IPS-15b (cell line): Measurements from ENCODE around the gene MIER3.
"Not testable (repeated sequence)": the region's sequence is repeated elsewhere in the genome, so short reads cannot be mapped to it uniquely, and the experiment has no call there.

Experiments
- H3K27me3 ChIP-seq: one replicate; pipeline ENCODE4 v1.6.1; 2013; ENCODE audit warnings: low read length; ENCODE audit not compliant: control insufficient read depth, insufficient read depth
- H3K36me3 ChIP-seq: one replicate; pipeline ENCODE4 v1.6.1; 2013; ENCODE audit warnings: low read length; ENCODE audit not compliant: control insufficient read depth, insufficient read depth
- H3K4me1 ChIP-seq: one replicate; pipeline ENCODE4 v1.6.1; 2013; ENCODE audit warnings: mild to moderate bottlenecking, low read length; ENCODE audit not compliant: control insufficient read depth, insufficient read depth
- H3K4me3 ChIP-seq: one replicate; pipeline ENCODE4 v1.5.1; 2013; ENCODE audit warnings: low read depth, low read length
- H3K9ac ChIP-seq: one replicate; pipeline ENCODE4 v1.6.1; 2013; ENCODE audit warnings: low read depth, mild to moderate bottlenecking, low read length
- H3K9me3 ChIP-seq: one replicate; pipeline ENCODE4 v1.6.1; 2013; ENCODE audit warnings: mild to moderate bottlenecking, low read length; ENCODE audit not compliant: control insufficient read depth, insufficient read depth

The MIER3 gene

GRCh38 chr5:56979968-56980367 is 28.0 kb upstream of the MIER3 start:
- no peak overlapping the region for H3K9ac ChIP-seq
- no peaks in the 10 kb centered on the region for H3K36me3 ChIP-seq
- H3K4me1 ChIP-seq, result no peaks in the 10 kb centered on the region
- H3K9me3 ChIP-seq, result no peaks in the 10 kb centered on the region
- H3K27me3 ChIP-seq, result no peaks in the 10 kb centered on the region
- no peak overlapping the region for H3K4me3 ChIP-seq

GRCh38 chr5:56979526-56979925 is 27.6 kb upstream of the MIER3 start:
- H3K36me3 ChIP-seq, H3K4me3 ChIP-seq, H3K9ac ChIP-seq, H3K9me3 ChIP-seq, H3K4me1 ChIP-seq, H3K27me3 ChIP-seq: not testable (repeated sequence)

GRCh38 chr5:56977822-56978221 is 25.9 kb upstream of the MIER3 start:
- no peaks in the 10 kb centered on the region for H3K4me1 ChIP-seq

GRCh38 chr5:56977021-56977420 is 25.1 kb upstream of the MIER3 start:
- H3K9ac ChIP-seq, result no peak overlapping the region

More at GRCh38 chr5:56977822-56978221, 25.9 kb upstream of the MIER3 start:
- Histone ChIP-seq H3K9me3 (no peaks in the 10 kb centered on the region), H3K4me3 (no peak overlapping the region), H3K27me3 (no peaks in the 10 kb centered on the region), H3K9ac (no peak overlapping the region), H3K36me3 (no peaks in the 10 kb centered on the region)

GRCh38 chr5:56974241-56974640 is 22.3 kb upstream of the MIER3 start:
- no peaks in the 10 kb centered on the region for H3K36me3 ChIP-seq
- H3K9ac ChIP-seq, result no peak overlapping the region
- H3K9me3 ChIP-seq, result no peaks in the 10 kb centered on the region
- H3K4me3 ChIP-seq, result no peak overlapping the region
- H3K27me3 ChIP-seq, result no peaks in the 10 kb centered on the region
- H3K4me1 ChIP-seq, result no peaks in the 10 kb centered on the region

More at GRCh38 chr5:56977021-56977420, 25.1 kb upstream of the MIER3 start:
- Histone ChIP-seq H3K9me3 (no peaks in the 10 kb centered on the region), H3K4me3 (no peak overlapping the region), H3K27me3 (no peaks in the 10 kb centered on the region), H3K4me1 (no peaks in the 10 kb centered on the region), H3K36me3 (no peaks in the 10 kb centered on the region)

- H3K4me3 ChIP-seq, result no peak overlapping the region
- H3K9me3 ChIP-seq, result no peaks in the 10 kb centered on the region
- H3K27me3 ChIP-seq, result no peaks in the 10 kb centered on the region
- no peaks in the 10 kb centered on the region for H3K4me1 ChIP-seq
- H3K36me3 ChIP-seq, result no peaks in the 10 kb centered on the region
- no peak overlapping the region for H3K9ac ChIP-seq
These were observed 21.6 kb upstream of the MIER3 start for GRCh38 chr5:56973473-56973872.

- Histone ChIP-seq H3K27me3 (no peaks in the 10 kb centered on the region), H3K4me3 (no peak overlapping the region), H3K9ac (no peak overlapping the region), H3K4me1 (no peaks in the 10 kb centered on the region), H3K36me3 (no peaks in the 10 kb centered on the region), H3K9me3 (no peaks in the 10 kb centered on the region)
These were observed 19.4 kb upstream of the MIER3 start for GRCh38 chr5:56971275-56971674.

GRCh38 chr5:56964173-56964572 is 12.2 kb upstream of the MIER3 start:
- H3K4me1 ChIP-seq, result no peaks in the 10 kb centered on the region
- H3K9me3 ChIP-seq, result no peaks in the 10 kb centered on the region
- H3K36me3 ChIP-seq, result no peaks in the 10 kb centered on the region
- H3K27me3 ChIP-seq, result no peaks in the 10 kb centered on the region
- no peak overlapping the region for H3K4me3 ChIP-seq
- H3K9ac ChIP-seq, result no peak overlapping the region

GRCh38 chr5:56963246-56963645 is 11.3 kb upstream of the MIER3 start:
- Histone ChIP-seq H3K4me1 (no peaks in the 10 kb centered on the region), H3K4me3 (no peak overlapping the region), H3K9ac (no peak overlapping the region), H3K27me3 (no peaks in the 10 kb centered on the region), H3K9me3 (no peaks in the 10 kb centered on the region), H3K36me3 (no peaks in the 10 kb centered on the region)

- Histone ChIP-seq H3K9ac (no peak overlapping the region), H3K4me1 (no peaks in the 10 kb centered on the region)
These were observed 10.4 kb upstream of the MIER3 start for GRCh38 chr5:56962286-56962685.

GRCh38 chr5:56961746-56962145 is 9.8 kb upstream of the MIER3 start:
- no peaks in the 10 kb centered on the region for H3K9me3 ChIP-seq
- no peaks in the 10 kb centered on the region for H3K36me3 ChIP-seq
- no peak overlapping the region for H3K4me3 ChIP-seq
- H3K27me3 ChIP-seq, result no peaks in the 10 kb centered on the region
- no peaks in the 10 kb centered on the region for H3K4me1 ChIP-seq
- H3K9ac ChIP-seq, result no peak overlapping the region

More at GRCh38 chr5:56962286-56962685, 10.4 kb upstream of the MIER3 start:
- Histone ChIP-seq H3K36me3 (no peaks in the 10 kb centered on the region), H3K27me3 (no peaks in the 10 kb centered on the region), H3K4me3 (no peak overlapping the region), H3K9me3 (no peaks in the 10 kb centered on the region)

- no peaks in the 10 kb centered on the region for H3K9me3 ChIP-seq
- no peaks in the 10 kb centered on the region for H3K4me1 ChIP-seq
- no peaks in the 10 kb centered on the region for H3K27me3 ChIP-seq
- H3K9ac ChIP-seq, result no peak overlapping the region
- no peak overlapping the region for H3K4me3 ChIP-seq
- H3K36me3 ChIP-seq, result no peaks in the 10 kb centered on the region
These were observed 7.4 kb upstream of the MIER3 start for GRCh38 chr5:56959326-56959725.

- Histone ChIP-seq H3K9me3 (no peaks in the 10 kb centered on the region), H3K27me3 (peaks cover 4% of the 10 kb centered on the region), H3K36me3 (no peaks in the 10 kb centered on the region), H3K9ac (no peak overlapping the region), H3K4me1 (no peaks in the 10 kb centered on the region), H3K4me3 (no peak overlapping the region)
These were observed 6.7 kb upstream of the MIER3 start for GRCh38 chr5:56958595-56958994.
